GM19438 (cell line): Measurements from ENCODE around the gene TOB1.

Experiments
- ATAC-seq: cut with Tn5 transposase; IDR thresholded peaks from one replicate; pipeline ENCODE4 v1.9.1; 2021; ENCODE audit warnings: low read depth; ENCODE audit not compliant: unreplicated experiment

Gene TOB1

GRCh38 chr17:50866261-50866949 is at the start of gene TOB1:
Gene TOB1 (minus strand): TSS chr17:50866354. CDS start chr17:50864017, 2,337 bp downstream.
- ATAC-seq, result peak; percentile 62

- ATAC-seq, result no peak
These were observed 48.4 kb upstream of the TOB1 start for GRCh38 chr17:50914505-50915063.

GRCh38 chr17:50913120-50913519 is 47.0 kb upstream of the TOB1 start:
- no peak for ATAC-seq

- no peak for ATAC-seq
These were observed 45.7 kb upstream of the TOB1 start for GRCh38 chr17:50911890-50912289.

GRCh38 chr17:50911450-50911849 is 45.3 kb upstream of the TOB1 start:
- no peak for ATAC-seq

- ATAC-seq, result no peak
These were observed 43.8 kb upstream of the TOB1 start for GRCh38 chr17:50909765-50910605.

- ATAC-seq, result no peak
These were observed 43.0 kb upstream of the TOB1 start for GRCh38 chr17:50908860-50909764.

GRCh38 chr17:50908140-50908859 is 42.1 kb upstream of the TOB1 start:
- ATAC-seq, result no peak

- no peak for ATAC-seq
These were observed 40.3 kb upstream of the TOB1 start for GRCh38 chr17:50906443-50906842.

- no peak for ATAC-seq
These were observed 39.3 kb upstream of the TOB1 start for GRCh38 chr17:50905460-50905803.

GRCh38 chr17:50904518-50905459 is 38.6 kb upstream of the TOB1 start:
- ATAC-seq, result no peak

- no peak for ATAC-seq
These were observed 37.7 kb upstream of the TOB1 start for GRCh38 chr17:50903604-50904517.

- no peak for ATAC-seq
These were observed 36.5 kb upstream of the TOB1 start for GRCh38 chr17:50902372-50903353.

GRCh38 chr17:50900383-50900892 is 34.3 kb upstream of the TOB1 start:
- ATAC-seq, result no peak

GRCh38 chr17:50899559-50900319 is 33.6 kb upstream of the TOB1 start:
- ATAC-seq, result no peak

- ATAC-seq, result no peak
These were observed 32.9 kb upstream of the TOB1 start for GRCh38 chr17:50899005-50899460.
